CD4-positive, alpha-beta T cell treated with Interleukin-2 at 100 ng/mL for 4 hours (primary cell): ENCODE data around the gene CALHM3.
"Not testable (repeated sequence)": the region's sequence is repeated elsewhere in the genome, so short reads cannot be mapped to it uniquely, and the experiment has no call there.

Experiments used
- DNase-seq: peaks from one replicate; pipeline ENCODE4 v3.0.0-alpha.2; 2020; ENCODE audit warnings: low spot score

CALHM3 gene

DNA sequence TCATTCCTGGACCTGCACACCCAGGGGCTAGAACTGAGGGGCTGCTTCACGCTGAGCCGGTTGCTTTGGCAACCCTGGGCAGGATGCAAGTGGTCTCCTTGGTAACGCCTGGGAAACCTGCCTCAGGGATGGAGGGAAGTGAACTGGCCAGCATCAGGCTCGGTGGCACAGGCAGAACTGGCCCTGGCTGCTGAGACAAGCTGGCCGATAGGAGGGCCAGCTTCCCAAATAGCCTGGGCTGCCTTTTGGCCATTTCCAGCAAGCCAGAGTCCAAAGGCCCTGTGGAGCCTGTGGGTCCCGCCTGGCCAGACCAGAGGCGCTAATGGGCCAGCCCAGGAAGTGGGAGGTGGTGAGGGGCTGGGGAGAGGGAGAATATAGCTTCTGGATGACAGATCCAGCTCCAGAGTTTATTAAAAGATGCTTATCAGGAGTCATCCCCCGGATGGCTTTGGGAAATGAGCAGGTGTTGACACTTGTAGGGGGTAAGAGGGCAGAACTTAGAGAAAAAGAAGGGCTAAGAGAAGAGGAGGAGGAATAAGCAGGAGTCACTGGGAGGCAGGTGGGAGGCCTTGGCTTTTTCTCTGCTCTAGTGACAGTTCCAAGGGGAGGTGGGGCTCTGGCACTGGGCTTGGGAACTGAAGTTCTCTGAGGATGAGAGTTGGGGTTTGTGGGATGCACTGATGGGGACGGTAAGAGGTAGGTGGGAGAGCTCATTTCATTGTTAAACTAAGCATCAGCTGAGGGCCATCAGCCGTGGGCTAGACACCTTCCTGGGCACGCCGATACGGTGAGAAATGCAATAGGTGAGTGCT, 24.0 kb upstream of the CALHM3 start:
- DNase-seq = no peak

DNA sequence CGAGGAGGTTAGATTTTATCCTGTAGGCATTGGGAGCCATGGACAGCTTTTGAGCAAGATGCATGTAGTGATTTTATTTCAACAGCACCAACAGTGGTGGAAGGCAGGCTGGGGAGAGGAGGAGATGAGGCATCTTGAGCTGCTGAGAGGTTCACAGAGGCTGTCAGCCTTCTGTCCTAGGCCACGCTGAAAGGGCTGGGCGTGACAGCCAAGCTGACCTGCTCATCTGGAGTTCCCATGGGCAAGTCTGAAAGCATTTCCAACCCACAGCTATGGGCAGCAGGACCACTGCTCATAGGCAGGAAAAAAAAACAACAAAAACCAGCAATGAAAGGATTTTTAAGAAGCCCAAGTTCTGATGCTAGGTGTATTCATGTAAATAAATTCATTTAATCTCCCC, 22.1 kb upstream of the CALHM3 start:
- DNase-seq = no peak

- DNase-seq = no peak
Measured at GRCh38 chr10:103500481-103500880, 21.4 kb upstream of the CALHM3 start.

- DNase-seq = no peak
Measured at GRCh38 chr10:103499881-103500280, 20.8 kb upstream of the CALHM3 start.

- no peak for DNase-seq
Measured at GRCh38 chr10:103498936-103499638, 20.0 kb upstream of the CALHM3 start.

GRCh38 chr10:103497161-103497915, 18.3 kb upstream of the CALHM3 start:
- no peak for DNase-seq

DNA sequence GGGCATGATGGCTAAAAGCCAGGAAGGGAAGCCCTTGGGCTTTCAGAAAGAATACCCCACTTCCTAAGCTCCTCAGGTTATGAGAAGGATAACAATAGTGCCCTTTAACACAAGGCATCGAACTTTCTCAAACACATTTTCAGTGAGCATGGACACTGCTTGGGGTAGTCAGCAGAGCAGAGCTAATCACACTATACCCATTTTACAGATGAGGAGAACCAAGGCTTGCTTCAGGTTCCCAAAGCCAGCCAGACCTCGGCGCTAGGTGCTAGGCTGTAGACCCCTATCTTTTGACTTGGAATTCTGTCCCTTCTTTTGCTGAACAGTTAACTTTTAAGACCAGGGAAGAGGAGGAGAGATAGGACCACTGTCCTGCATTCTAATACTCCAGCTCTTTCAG, 16.3 kb upstream of the CALHM3 start:
- no peak for DNase-seq

DNA sequence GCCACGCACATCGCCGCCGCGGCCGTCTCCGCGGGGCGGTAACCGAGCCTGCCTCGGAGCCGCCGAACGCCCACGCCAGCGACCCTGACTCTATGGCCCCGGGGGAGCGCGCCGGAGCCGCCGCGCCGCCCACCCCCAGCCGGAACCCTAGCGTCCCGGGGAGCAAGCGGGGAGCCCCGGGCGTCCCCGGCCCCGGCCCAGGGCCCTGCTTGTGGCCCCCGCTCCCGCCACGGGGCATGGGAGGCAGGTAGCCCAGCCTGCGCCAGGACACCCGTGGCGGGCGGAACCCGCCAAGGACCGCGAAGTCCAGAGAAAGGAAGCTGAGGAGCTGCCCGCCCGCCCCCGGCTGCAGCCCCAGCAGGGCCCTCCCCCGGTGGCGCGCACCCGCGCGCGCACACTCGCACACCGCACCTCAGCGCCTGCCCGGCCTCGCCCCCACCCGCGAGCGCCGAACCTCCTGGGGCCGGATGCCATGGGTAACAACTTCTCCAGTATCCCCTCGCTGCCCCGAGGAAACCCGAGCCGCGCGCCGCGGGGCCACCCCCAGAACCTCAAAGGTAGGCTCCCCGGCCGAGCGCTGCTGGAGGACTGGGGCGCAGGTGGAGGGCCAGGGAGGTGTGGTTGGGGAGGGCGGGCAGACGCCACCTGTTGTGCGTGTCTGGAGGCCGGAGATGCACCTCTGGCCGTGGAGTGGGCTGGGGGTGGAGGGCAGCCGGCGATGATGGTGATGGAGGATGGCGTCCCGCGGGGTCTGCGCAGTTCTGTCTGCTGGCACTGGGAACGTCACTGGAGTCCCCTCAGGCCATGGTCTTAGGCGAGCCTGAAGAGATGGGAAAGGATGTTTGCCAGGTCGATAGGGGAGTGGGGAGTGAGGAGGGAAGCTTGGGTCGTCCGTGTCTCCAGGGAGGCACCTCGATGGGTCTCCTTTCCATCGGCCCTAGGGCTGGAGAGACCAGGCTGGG, 15.2 kb upstream of the CALHM3 start:
- DNase-seq = no peak

DNA sequence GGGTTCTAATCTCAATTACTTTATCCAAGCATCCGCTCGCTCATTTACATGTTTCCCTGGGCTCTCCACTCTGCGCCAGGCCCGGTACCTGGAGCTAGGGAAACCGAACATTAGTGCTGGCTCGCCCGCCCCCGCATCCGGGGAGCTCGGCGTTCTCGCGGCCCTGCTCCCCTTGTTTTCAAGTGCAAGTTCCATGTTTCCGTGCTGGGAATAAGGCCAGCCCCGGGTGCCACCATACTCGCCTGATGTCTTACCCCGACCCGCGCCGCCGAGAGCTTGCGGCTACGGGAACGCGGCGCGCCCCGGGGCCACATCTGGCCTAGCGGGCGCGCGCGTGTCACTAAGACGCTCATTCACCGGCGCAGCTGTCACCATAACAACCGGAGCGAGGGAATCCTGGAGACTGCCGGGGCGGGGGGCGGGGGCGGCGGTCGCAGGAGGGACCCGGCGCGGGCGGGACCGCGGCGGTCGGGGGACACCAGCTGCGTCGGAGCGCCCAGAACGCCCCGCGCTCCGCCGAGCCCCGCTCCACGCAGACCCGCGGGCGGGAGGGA, 14.4 kb upstream of the CALHM3 start, which contains the start of gene NEURL1:
NEURL1 (plus strand) TSS at position 344 of the 554 bp plus-strand sequence. CDS start 683 bp downstream, outside the sequence.
- DNase-seq = no peak

DNA sequence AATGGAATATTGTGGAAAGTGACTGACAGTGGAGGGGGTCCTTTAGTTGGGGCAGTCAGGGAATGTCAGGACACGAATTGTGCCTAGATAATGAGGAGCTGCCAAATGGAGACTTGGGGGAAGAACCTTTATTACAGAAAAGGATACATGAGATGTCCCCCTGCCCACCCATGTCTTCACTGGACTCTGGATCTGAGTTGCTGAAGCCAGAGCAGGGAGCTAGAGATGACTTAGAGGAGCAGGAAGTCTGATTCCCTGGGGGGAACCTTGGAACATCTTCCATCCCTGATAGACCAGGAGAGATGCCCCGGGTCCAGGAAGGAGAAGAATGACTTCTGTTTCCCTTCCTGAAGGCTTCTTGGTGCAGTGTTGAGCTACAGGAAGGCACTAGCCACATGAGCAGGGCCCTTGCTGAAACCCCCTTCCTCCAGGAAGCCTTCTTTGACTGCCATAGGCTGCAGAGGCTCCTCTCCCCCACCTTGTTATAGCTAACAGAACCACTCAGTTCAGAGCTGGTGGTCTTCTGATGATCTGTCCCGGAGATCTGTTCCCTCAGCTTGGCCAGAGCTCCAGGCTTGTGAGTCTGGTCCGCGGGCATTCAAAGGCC, 13.7 kb upstream of the CALHM3 start:
- no peak for DNase-seq

GRCh38 chr10:103491729-103492364, 12.8 kb upstream of the CALHM3 start:
- no peak for DNase-seq

DNA sequence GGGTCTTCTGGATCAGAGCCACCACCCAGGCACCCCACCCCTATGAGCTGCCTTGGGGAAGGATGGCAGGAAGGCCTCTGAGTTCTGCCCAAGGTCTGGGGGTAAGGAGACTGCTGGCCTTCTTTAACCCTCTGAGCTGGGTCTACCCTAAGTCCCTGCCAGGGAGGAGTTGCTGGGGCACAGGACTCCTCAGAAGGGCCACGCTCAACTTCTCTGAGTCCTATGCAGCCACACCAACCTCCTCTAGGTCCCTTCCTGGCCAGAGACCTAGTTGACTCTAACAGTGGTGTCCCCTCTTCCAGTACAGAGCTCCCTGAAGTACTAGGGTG, 11.9 kb upstream of the CALHM3 start:
- DNase-seq = no peak

DNA sequence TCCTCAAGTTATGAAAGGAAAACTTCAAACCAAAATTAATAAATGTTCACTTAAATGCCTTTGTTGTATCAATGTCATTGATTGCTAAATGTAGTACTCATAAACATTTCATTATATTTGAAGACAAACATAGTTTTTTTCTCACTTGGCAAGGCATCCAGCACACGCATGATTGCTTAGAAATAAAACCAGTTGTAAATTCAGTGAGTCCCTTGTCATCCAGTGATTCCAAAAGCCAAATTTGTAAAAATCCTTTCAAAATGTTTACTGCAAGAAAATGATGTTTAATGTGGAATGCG, 8.3 kb upstream of the CALHM3 start:
- DNase-seq = no peak

DNA sequence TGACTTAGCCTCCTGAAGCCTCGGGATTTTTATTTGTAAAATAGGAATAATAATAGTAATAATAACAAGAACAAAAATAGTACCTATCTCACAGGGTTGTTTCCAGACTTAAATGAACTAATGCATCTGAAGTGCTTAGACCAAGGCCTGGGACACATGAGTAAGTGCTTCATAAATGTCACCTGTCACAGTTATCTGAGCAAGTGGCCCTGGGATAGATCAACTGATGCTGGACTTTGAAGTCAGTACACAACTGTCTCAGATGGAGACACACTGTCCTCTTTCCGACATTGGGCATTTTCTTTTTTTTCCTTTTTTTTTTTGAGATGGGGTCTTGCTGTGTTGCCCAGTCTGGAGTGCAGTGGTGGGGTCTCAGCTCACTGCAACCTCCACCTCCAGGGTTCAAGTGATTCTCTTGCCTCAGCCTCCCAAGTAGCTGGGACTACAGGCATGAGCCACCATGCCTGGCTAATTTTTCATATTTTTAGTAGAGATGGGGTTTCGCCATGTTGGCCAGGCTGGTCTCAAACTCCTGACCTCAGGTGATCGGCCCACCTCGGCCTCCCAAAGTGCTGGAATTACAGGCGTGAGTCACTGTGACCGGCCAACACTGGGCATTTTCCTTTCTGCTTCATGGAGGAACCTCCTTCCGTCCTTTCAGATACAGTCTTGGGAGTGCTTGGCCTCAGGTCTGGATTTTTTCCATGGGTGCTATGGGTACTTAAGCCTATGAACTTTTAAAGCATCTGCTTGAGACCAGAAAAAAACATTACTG, 7.8 kb upstream of the CALHM3 start:
- DNase-seq = not testable (repeated sequence)

- peak; percentile 82 for DNase-seq
Measured at GRCh38 chr10:103481974-103482531, 3.0 kb upstream of the CALHM3 start.

GRCh38 chr10:103480521-103480920, 1.5 kb upstream of the CALHM3 start:
- DNase-seq = no peak

- no peak for DNase-seq
Measured at GRCh38 chr10:103478671-103479070, 369 bp downstream of the CALHM3 start.

DNA sequence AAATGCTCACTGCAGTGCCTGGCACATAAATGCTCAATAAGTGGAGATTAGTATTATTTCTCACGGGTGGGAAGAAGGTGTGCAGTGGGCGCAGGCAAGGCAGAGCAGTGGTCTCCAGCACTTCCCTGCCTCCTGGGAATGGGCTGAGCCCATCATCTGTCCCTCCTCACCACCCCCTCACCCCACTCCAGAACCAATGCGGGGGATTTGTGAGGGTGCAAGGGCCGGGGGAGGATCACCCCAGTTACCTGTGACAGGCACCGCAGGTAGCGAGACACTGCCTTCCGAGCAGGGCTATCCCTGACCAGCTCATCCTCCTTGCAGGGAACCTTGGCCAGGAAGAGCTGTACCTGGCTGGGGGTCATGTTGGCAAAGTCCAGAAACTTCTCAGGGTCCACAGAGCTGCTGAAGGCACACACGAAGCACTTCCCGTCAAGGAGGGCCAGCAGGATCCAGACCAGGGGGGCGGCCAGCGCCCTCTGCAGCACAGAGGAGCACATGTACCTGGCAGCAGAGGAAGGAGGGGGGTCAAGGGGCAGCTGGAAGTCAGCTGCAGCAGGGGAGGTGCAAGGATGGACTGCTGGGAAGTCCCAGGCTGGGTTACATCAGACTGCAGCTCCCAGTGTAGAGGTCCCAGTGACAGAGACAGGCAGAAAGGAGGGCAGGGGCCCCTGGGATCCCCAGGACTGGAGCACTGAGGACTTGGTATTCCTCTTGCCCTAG, 2.8 kb downstream of the CALHM3 start:
- DNase-seq = no peak

DNA sequence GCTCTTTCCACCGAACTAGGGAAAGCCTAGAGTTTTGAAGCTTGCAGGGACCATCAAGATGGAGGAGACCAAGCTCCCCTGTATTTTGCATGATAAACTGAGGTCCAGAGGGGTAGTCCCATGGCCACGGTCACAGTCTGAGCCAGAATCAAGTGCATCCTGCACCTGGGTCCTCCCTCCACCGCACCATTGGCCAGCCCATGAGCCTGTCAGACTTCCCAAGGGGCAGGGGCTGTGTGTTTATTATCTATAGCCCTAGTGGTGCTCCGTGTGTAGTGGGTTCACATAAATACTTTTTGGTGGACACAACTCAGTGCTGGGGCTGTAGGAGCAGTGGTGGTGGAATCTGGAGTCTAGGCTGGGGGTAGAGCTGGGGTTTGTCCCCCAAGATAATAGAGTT, 3.6 kb downstream of the CALHM3 start:
- DNase-seq = no peak
